Suprapubic skin (tissue), 4 donors: ENCODE data around the gene CDK11B. TPM values are rescaled to one million over a fixed set of nuclear protein-coding genes. Genes with fewer than 3 reads are reported as not detected.

ENCODE experiments used
- DNase-seq, 2 donors: peaks; one replicate each; pipeline ENCODE4 v3.0.0-alpha.2; 2019; ENCODE audit warnings: low spot score in 2 of 2
- H3K27ac ChIP-seq: fragments of 200-600 bp; sonication (generic); one replicate; pipeline ENCODE4 v1.5.1; 2019
- H3K27me3 ChIP-seq: fragments of 200-600 bp; sonication (generic); one replicate; pipeline ENCODE4 v1.5.1; 2019
- H3K36me3 ChIP-seq: fragments of 200-600 bp; sonication (generic); one replicate; pipeline ENCODE4 v1.5.1; 2019
- H3K4me1 ChIP-seq: fragments of 200-600 bp; sonication (generic); one replicate; pipeline ENCODE4 v1.5.1; 2019
- H3K4me3 ChIP-seq: fragments of 200-600 bp; sonication (generic); one replicate; pipeline ENCODE4 v1.5.1; 2019; ENCODE audit warnings: mild to moderate bottlenecking
- H3K9me3 ChIP-seq: fragments of 200-600 bp; sonication (generic); one replicate; pipeline ENCODE4 v1.5.1; 2019
- EP300 ChIP-seq: sonication (generic); formaldehyde crosslinking; IDR thresholded peaks from one replicate; pipeline ENCODE4 v1.6.1; 2017; ENCODE audit warnings: antibody characterized with exemption
- POLR2A ChIP-seq, 2 donors: fragments of 450-650 bp; IDR thresholded peaks; one replicate each; pipeline ENCODE4 v1.6.1; 2017; ENCODE audit warnings: antibody characterized with exemption in 2 of 2, mild to moderate bottlenecking in 2 of 2, moderate library complexity in 2 of 2
- POLR2AphosphoS5 ChIP-seq, 3 donors: sonication (generic); formaldehyde crosslinking; IDR thresholded peaks; one replicate each; pipeline ENCODE4 v1.6.1; 2017; ENCODE audit warnings: antibody characterized with exemption in 3 of 3
- WGBS: methylation state at CpG from one replicate; pipeline ENCODE4 v1.1.5; 2018; 5-methylcytosine and 5-hydroxymethylcytosine counted together
- total RNA-seq, 4 donors: library from RNA; depleted of rRNA; stranded (reverse); fragments of >200 nt; gene quantifications; one replicate each; pipeline ENCODE4 v1.1.0, GENCODE V29; 2016
- TF ChIP-seq, protein P1 (sequence below), 2 donors: fragments of 200-600 bp in 1 of 2; fragments of 450-650 bp in 1 of 2; sonication (generic) in 1 of 2; IDR thresholded peaks; one replicate each; pipeline ENCODE4 v1.5.1; 2016 to 2019; ENCODE audit warnings: antibody characterized with exemption in 2 of 2, mild to moderate bottlenecking in 1 of 2, moderate library complexity in 1 of 2

CDK11B gene
- total RNA-seq, 4 donors from 2014 or later, result 18.1 to 28.6 (median 23.3) TPM

DNA sequence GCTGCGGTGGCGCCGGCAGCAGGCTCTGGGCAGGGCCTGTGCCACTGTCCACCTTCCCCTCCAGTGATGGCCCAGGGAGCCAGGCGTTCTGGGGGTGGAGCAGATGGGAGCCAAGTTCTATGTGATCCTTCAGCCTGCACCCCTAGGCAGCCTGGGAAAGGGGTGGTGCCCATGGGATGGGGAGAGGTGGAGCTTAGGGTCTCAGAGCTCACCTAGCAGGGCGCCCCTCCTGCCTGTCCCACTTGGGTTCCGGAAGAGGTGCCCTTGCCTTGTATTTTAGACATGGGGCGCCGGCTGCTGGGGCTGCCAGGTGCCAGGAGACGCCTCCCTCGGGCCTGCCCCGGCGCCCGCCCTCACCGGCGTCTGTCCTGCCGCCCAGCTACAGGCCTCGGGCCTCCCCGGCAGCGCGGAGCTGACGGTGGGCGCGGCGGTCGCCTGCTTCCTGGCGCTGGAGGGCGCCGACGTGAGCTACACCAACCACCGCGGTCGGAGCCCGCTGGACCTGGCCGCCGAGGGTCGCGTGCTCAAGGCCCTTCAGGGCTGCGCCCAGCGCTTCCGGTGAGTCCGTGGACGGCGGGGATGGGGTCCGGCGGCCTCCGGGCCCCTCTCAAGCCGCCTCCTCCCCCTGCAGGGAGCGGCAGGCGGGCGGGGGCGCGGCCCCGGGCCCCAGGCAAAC, 29.9 kb downstream of the CDK11B start:
- Histone ChIP-seq H3K27me3 (peaks cover 30% of the 10 kb centered on the region), H3K4me3 (peak overlapping the region; percentile 49), H3K4me1 (peaks cover 59% of the 10 kb centered on the region), H3K36me3 (peaks cover 7% of the 10 kb centered on the region), H3K27ac (peak overlapping the region; percentile 45), H3K9me3 (no peaks in the 10 kb centered on the region)
- no CpG with 5 or more reads among the region's 53 CpGs for WGBS
- TF ChIP-seq, protein P1, sequence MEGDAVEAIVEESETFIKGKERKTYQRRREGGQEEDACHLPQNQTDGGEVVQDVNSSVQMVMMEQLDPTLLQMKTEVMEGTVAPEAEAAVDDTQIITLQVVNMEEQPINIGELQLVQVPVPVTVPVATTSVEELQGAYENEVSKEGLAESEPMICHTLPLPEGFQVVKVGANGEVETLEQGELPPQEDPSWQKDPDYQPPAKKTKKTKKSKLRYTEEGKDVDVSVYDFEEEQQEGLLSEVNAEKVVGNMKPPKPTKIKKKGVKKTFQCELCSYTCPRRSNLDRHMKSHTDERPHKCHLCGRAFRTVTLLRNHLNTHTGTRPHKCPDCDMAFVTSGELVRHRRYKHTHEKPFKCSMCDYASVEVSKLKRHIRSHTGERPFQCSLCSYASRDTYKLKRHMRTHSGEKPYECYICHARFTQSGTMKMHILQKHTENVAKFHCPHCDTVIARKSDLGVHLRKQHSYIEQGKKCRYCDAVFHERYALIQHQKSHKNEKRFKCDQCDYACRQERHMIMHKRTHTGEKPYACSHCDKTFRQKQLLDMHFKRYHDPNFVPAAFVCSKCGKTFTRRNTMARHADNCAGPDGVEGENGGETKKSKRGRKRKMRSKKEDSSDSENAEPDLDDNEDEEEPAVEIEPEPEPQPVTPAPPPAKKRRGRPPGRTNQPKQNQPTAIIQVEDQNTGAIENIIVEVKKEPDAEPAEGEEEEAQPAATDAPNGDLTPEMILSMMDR (IDR thresholded peaks at IDR 0.05), result no peak
- TF ChIP-seq POLR2A (IDR thresholded peaks at IDR 0.05) (no peak), POLR2AphosphoS5 (IDR thresholded peaks at IDR 0.05) (no peak), EP300 (no peak)
- DNase-seq, result peak in 1 of 2 donors; percentile 62

DNA sequence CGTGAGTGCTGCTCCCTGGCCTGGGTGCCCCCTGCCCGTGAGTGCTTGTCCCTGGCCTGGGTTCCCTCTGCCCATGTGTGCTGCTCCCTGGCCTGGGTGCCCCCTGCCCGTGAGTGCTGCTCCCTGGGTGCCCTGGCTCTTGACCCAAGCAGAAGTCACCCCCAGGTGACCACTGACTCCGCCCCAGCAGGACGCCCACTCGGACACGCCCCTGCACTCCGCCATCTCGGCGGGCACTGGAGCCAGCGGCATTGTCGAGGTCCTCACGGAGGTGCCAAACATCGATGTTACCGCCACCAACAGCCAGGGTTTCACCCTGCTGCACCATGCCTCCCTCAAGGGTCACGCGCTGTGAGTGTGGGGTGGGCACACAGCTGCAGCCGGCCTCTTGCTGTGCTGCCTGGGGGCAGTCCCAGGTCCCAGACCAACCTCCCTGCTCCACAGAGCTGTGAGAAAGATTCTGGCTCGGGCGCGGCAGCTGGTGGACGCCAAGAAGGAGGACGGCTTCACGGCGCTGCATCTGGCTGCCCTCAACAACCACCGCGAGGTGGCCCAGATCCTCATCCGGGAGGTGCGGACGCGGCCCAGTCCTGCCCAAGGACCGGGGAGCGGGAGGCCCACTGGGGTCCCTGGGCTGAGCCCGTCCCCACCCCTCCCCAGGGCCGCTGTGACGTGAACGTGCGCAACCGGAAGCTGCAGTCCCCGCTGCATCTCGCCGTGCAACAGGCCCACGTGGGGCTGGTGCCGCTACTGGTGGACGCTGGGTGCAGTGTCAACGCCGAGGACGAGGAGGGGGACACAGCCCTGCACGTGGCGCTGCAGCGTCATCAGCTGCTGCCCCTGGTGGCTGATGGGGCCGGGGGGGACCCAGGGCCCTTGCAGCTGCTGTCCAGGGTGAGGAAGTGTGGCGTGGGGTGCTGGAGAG, 30.7 kb downstream of the CDK11B start:
- Histone ChIP-seq H3K4me1 (peaks cover 59% of the 10 kb centered on the region), H3K9me3 (no peaks in the 10 kb centered on the region), H3K36me3 (peaks cover 9% of the 10 kb centered on the region), H3K27ac (peak overlapping the region; percentile 42), H3K4me3 (peak overlapping the region; percentile 49), H3K27me3 (peaks cover 30% of the 10 kb centered on the region)
- WGBS, result 74% methylated on average over 21 of the region's 53 CpGs
- DNase-seq, result peak in 1 of 2 donors; percentile 67
- TF ChIP-seq, protein P1 (IDR thresholded peaks at IDR 0.05), result no peak
- TF ChIP-seq POLR2AphosphoS5 (IDR thresholded peaks at IDR 0.05), result no peak
- no peak for TF ChIP-seq POLR2A (IDR thresholded peaks at IDR 0.05)

DNA sequence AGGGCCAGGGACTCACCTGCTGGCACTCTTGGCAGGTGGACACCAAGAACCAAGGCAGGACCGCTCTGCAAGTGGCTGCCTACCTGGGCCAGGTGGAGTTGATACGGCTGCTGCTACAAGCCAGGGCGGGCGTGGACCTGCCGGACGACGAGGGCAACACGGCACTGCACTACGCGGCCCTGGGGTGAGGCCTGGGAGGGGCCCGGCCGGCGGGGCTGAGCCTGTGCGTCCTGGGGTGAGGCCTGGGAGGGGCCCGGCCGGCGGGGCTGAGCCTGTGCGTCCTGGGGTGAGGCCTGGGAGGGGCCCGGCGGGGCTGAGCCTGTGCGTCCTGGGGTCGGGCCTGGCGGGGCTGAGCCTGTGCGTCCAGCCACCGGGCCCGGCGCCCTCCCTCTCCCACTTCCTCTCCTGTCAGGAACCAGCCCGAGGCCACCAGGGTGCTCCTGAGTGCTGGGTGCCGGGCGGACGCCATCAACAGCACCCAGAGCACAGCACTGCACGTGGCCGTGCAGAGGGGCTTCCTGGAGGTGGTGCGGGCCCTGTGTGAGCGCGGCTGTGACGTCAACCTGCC, 31.5 kb downstream of the CDK11B start:
- Histone ChIP-seq H3K9me3 (no peaks in the 10 kb centered on the region), H3K27me3 (peaks cover 30% of the 10 kb centered on the region), H3K27ac (peak overlapping the region; percentile 42), H3K4me1 (peaks cover 59% of the 10 kb centered on the region), H3K36me3 (peaks cover 9% of the 10 kb centered on the region), H3K4me3 (peak overlapping the region; percentile 49)
- TF ChIP-seq, protein P1 (IDR thresholded peaks at IDR 0.05), result no peak
- no peak for TF ChIP-seq POLR2A (IDR thresholded peaks at IDR 0.05)
- no peak for TF ChIP-seq EP300
- no peak for TF ChIP-seq POLR2AphosphoS5 (IDR thresholded peaks at IDR 0.05)
- peak in 1 of 2 donors; percentile 74 for DNase-seq
- 40% methylated on average over 1 of the region's 37 CpGs for WGBS

DNA sequence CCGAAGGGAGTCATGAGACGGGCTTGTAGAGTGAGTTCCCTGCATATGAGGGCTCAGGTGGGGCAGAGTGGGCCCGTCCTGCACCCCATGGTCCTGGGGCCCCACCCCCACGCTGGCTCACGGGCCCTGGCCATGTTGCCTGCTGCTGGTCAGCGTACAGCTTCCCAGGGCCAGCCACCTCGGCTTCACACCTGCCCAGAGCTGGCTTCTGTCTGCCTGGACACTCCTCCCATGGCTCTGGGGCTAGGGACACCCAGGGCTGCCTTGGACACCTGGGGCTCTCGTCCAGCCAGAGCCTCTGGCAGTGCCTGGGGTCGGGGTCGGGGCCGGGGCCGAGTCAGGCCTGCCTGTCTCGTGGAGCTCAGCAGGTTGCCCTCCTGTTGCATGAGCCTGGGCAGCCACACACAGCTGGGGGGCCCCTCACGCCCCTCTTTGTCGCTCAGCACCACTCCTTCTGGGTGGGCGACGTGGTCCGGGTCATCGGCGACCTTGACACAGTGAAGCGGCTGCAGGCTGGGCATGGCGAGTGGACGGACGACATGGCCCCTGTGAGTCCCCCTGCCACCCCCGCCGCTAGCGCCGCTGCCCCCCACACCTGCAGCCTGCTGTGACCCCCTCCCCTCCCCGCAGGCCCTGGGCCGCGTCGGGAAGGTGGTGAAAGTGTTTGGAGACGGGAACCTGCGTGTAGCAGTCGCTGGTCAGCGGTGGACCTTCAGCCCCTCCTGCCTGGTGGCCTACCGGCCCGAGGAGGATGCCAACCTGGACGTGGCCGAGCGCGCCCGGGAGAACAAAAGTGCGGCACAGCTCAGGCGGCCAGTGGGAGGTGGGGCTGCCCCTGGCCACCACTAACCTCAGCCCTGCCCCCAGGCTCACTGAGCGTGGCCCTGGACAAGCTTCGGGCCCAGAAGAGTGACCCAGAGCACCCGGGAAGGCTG, 32.3 kb downstream of the CDK11B start:
- 94% methylated on average over 39 of the region's 48 CpGs for whole genome bisulfite sequencing
- peaks cover 9% of the 10 kb centered on the region for H3K36me3 ChIP-seq
- peak; percentile 67 to 77 for DNase-seq
- H3K27ac ChIP-seq, result no peak overlapping the region
- H3K9me3 ChIP-seq, result no peaks in the 10 kb centered on the region
- H3K4me3 ChIP-seq, result peak overlapping the region; percentile 49
- no peak for TF ChIP-seq POLR2A (IDR thresholded peaks at IDR 0.05)
- TF ChIP-seq, protein P1 (IDR thresholded peaks at IDR 0.05), result no peak
- no peak for TF ChIP-seq POLR2AphosphoS5 (IDR thresholded peaks at IDR 0.05)
- no peak for TF ChIP-seq EP300
- H3K4me1 ChIP-seq, result peaks cover 51% of the 10 kb centered on the region
- H3K27me3 ChIP-seq, result peaks cover 22% of the 10 kb centered on the region
